HPDE6-E6E7 (cell line): ENCODE results near the gene GNG7.
"Not testable (repeated sequence)": the region's sequence is repeated elsewhere in the genome, so short reads cannot be mapped to it uniquely, and the experiment has no call there.

ENCODE experiments used
- DNase-seq: peaks from one replicate; pipeline ENCODE4 v3.0.0; 2011; ENCODE audit warnings: missing footprints; ENCODE audit errors: extremely low spot score

The GNG7 gene

DNA sequence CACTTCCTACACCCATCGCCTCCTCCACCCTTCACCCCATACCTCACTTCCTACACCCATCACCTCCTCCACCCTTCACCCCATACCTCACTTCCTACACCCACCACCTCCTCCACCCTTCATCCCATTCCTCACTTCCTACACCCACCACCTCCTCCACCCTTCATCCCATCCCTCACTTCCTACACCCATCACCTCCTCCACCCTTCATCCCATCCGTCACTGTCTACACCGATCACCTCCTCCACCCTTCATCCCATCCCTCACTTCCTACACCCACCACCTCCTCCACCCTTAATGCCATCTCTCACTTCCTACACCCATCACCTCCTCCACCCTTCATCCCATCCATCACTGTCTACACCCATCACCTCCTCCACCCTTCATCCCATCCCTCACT is 10.7 kb upstream of the GNG7 start:
- not testable (repeated sequence) for DNase-seq

DNA sequence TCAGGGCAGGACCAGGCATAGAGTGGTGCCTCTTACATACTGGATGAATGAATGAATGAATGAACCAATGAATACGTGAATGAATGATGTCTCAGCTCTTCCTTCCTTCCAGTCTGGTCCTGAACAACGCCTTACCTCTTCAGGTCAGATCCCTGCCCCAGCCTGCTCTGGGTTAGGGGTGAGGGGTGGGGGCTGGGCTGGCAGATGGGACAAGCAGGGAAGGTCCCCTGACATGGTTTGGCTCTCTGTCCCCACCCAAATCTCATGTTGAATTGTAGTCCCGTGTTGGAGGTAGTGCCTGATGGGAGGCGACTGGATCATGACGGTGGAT is 9.3 kb upstream of the GNG7 start:
- DNase-seq = no peak

GRCh38 chr19:2711172-2711874 is 8.8 kb upstream of the GNG7 start:
- no peak for DNase-seq

- DNase-seq = no peak
Observed at GRCh38 chr19:2706251-2706650, 3.8 kb upstream of the GNG7 start.

GRCh38 chr19:2703691-2704216 is 1.3 kb upstream of the GNG7 start:
- DNase-seq = no peak

DNA sequence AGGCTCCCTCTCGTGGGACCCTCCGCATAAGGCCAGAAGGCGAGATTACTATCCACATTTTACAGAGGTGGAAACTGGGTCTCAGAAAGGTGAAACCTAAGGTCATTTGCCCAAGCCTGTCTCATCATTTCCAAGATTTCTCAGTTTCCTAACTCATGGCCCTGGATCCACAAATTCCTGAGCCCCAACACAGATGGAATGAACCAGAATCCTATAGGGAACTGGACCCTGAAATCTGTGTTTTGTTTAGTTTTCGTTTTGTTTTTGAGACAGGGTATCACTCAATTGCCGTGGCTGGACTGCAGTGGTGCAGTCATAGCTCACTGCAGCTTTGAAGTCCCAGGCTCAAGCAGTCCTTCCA is 563 bp upstream of the GNG7 start:
- no peak for DNase-seq

GRCh38 chr19:2701361-2702169 is 929 bp downstream of the GNG7 start:
- no peak for DNase-seq

DNA sequence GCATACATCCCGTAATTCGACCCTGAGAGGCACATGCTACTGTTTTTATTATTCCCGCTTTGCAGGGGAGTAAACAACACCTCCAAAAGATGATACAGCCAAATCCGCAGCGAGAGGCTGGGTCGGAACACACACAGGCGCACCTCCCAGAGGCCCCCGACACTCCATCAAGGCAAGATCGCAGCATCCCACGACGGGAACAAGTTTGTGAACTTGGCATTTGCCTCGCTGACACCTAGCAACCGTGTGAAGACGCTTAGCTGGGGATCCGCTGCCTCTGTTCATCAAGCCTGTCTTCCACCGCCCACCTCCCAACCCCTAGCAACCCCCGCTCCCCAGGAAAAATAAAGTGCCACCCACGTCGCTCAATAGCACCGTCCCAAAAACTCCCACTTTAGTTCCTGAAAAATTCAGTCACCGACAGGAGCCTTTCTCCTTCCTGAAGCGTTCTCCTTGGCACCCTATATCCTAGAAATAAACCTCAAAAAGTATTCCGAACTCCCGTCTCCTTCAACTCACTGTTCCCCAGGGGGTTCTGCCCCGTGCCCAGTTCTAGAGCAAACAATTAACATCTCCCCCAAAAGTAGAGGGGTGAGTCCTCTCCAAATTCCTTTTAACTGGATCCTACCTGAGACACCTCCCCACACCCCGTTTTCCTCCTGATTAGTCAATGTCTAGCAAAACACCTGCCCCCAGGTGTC is 1.7 kb downstream of the GNG7 start:
- no peak for DNase-seq

DNA sequence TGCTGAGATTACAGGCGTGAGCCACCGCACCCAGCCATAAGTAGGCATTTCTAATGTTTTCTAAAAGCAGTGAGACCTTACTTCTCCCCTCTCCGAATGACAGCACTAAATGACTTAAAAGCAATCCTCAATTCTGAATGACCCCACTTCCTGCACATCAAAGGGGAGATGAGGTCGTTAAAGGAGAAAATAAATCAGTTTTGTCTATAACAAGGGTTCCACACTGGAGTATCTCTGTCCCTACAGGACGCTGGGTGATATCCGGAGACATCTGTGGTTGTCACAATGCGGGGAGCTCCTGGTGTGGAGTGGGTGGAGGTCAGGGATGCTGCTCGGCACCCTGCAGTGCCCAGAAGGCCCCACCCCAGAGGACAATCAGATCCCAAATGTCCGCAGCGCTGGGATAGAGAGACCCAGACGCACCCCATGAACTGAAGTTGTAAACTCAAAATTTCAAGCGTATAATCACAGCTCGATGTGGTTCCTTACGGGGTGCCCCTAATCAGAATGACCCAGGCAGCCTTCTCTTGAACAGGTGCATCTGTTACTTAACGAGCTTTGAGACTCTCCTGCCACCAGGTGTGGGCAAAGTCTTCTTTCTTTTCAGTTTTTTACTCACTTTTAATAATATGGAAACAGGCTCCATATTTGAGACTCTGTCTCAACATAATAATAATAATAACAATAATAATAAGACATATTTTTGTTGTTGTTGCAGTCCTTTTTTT is 2.9 kb downstream of the GNG7 start:
- DNase-seq = no peak

DNA sequence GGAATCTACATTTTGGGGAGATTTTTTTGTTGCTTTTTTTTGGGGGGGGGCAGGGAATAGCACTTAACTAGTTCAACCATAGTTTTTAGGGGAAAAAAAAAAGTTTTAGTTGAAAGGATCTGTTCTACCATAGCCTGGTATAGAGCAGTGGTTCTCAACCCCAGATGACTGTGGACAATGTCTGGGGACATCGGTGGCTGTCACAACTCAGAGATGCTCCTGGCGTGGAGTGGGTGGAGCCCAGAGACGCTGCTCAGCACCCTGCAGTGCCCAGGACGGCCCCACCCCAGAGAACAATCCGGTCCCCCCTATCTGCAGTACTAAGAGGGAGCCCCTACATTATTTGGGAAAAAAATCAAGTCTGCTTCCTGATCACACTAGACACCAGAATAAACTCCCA is 8.3 kb downstream of the GNG7 start:
- no peak for DNase-seq

DNA sequence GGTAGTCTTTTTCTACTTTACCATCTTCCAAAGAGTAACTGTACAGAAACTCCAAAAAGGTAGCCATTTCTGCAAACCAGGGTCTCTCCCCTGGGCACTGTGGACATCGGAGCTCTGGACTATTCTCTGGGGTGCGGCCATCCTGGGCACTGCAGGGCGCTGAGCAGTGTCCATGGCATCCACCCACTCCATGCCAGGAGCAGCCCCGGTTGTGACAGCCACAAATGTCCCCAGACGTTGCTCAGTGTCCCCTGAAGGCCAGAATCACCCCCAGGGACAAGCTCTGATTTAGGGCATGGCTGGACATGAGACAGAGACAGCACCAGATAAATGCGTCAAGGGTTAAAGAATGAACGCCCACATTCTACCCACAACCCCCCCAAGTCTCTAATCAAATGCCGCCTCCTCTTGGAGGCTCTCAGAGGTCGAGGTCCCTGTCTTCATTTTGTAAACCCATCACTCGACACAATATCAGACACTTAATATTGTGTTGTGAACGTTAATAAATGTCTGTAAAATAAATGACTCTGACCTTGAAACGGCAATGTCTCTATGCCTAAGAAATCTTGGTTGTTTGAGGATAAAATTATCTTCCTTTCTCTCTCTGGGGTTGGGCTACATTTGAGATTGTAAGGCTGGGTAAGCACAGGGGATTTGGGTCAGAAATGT is 8.9 kb downstream of the GNG7 start:
- DNase-seq = no peak

DNA sequence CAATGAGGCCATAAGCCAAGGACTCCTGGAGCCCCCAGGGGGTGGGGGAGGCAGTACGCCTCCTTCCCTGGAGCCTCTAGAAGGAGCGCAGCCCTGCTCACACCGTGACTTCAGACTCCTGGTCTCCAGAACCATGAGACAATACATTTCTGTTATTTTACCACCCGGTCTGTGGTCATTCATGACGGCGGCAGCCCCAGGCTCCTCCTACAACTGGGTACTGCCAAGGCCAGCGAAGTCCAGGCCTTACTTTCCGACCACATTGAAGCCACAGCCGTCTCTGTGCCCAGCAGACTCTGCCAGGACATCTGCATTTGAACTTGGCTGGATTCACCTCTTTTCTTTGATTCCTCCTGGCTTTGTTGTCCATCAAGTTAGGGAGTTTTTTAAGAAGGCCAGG is 10.5 kb downstream of the GNG7 start:
- no peak for DNase-seq

- DNase-seq = no peak
Observed at GRCh38 chr19:2690856-2691255, 11.6 kb downstream of the GNG7 start.

DNA sequence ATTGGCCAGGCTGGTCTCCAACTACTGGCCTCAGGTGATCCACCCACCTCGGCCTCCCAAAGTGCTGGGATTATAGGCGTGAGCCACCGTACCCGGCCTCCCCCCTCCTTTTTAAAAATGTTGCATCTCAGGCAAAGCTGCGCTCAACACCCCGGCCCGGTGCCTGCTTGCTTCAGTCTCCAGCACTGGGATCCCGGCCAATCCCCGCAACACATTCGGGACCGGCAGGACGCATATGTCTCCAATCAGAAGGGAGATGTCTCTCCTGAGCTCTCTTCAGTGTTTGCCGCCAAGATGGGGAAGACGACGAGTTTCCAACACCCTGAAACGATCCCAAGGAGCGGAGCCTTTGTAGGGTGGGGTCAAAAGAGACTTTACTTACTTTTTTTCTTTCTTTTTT is 16.1 kb downstream of the GNG7 start:
- no peak for DNase-seq

DNA sequence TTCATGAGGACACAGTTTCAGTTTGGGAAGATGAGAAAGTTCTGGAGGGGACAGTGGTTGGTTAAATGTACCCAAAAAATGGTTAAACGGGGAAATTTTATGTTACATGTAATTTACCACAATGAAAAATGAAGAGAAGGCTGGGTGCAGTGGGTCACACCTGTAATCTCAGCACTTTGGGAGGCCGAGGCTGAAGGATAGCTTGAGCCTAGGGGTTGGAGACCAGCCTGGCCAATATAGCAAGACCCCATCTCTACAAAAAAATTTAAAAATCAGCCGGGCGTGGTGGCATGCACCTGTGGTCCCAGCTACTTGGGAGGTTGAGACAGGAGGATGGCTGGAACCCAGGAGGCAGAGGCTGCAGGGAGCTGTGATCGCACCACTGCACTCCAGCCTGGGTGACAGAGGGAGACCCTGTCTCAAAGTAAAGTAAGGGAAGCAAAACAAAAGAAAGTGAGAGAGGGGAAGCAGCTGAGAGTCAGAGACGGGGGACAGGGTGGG is 17.2 kb downstream of the GNG7 start:
- no peak for DNase-seq

DNA sequence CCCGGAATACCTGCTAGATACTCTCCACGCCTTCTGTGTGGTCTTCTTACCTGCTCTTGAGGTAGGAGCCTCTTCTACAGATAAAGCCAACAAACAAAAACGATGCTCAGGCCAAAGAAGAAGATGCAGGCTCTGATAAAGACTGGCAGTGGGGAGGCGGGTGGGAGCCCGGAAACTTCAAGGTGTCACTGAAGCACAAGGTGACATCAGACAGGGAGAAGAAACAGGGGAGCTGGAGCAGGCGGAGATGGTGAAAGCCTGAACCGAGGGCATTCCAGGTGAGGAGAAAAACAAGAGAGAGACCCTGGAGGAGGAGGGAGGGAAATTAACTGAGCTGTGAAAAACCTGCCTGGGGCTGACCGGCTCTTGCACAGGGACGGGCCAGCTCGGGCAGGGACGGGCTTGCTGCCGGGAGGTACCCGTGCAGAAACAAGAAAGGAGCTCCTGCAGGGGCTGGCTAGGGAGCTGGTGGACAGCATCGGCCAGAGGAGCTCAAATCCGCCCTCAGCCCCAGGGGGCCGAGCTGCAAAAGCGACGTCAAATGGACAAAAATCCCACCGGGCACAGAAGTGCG is 19.0 kb downstream of the GNG7 start:
- DNase-seq = no peak

DNA sequence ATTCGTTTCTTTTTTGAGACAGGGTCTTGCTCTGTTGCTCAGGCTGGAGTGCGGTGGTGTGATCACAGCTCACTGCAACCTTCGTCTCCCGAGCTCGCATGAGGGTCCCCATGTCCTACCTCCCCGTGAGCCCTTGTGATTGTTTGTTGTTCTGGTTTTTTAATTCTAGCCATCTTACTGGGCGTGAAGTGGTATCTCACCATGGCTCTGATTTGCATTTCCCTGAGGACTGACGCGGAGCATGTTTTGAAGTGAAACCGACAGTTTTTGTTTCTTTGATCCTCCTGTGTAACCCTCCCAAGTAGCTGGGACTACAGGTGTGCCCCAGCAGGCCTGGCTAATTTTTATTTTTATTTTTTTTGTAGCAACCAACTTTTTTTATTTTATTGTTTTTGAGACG is 21.7 kb downstream of the GNG7 start:
- no peak for DNase-seq

DNA sequence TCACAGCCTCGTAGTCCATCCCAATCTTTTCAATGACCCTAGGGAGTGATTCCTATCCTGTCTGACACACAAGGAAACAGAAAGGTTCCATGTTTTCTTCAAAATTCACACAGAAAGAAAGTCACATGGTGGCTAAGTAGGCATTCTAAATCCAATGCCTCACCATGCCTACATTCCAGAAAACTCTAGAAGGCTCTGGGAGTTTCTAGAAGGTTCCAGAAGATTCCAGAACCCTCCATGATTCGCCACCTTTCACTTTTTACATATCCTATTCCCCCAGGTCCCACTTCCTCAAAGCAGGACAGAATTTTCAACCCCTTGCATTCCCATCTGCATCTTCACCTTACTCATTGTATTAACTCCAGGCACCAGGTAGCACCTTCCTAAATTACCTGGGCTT is 23.1 kb downstream of the GNG7 start:
- no peak for DNase-seq

GRCh38 chr19:2678948-2679347 is 23.5 kb downstream of the GNG7 start:
- not testable (repeated sequence) for DNase-seq

GRCh38 chr19:2678044-2678671 is 24.3 kb downstream of the GNG7 start:
- DNase-seq = no peak

DNA sequence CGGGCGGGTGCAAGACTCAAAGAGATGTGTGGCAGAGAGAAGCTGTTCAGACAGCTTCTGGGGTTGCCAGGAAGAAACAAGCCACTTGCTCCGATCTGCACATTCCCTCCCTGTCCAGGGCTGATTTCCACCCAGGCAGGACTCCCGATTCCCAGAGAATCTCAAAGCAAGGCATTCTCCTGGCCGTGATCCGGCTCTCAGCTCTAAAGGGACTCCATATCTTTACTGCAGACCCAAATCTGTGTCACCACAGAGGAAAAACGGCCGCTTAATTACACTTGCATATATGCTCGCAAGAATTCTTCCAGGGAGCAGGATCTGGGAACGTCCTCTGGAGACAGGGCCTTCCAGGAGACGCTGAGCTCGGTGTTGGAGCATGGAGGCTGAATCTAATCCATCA is 25.7 kb downstream of the GNG7 start:
- DNase-seq = no peak
